Measurements from ENCODE around the gene PPP2R2B. TPM values are rescaled to one million over a fixed set of nuclear protein-coding genes. Genes with fewer than 3 reads are reported as not detected.
A peak's percentile ranks its signal among the peaks of the same experiment; 100 is the strongest.

Gene PPP2R2B
- total RNA-seq, 1 experiment from 2014 or later: not detected

DNA sequence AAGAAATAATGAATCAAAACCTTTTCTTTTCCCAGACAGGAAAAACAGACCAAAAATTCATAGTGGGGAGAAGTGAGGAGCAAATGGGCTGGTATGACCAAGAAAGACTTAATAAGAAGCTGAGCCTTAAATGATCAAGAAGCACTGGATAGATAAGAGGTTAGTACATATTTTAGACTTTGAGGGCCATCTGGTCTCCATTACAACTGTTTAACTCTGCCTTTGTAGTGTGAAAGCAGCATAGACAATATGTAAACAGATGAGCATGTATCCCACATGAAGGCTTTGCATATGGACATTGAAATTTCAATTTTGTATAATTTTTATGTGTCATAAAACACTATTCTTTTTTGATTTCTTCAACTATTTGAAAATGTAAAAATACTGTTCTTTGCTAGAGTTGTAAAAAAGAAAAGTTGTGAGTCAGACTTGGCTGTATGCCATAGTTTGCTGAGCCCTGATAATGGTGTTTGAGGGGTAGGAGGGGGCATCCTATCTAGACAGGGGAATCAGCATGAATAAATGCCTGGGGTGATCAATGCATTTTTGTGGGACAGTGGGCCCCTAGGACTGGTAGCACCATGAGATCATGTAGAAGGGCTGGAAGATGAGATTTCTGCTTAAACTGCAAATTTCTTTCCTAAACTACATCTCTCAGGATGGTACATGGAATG lies 270.8 kb downstream of the PPP2R2B start:
- ATAC-seq (no peak), DNase-seq (peak; percentile 22)
- Histone ChIP-seq H3K4me3 (ENCODE audit: low read length) (no peak overlapping the region), H3K9ac (ENCODE audit: low read length) (no peak overlapping the region), H2AFZ (ENCODE audit: low read length) (no peak overlapping the region), H3K4me1 (ENCODE audit: insufficient read depth, low read length) (no peaks in the 10 kb centered on the region), H3K27me3 (ENCODE audit: low read length) (peaks cover 60% of the 10 kb centered on the region), H3K9me2 (replicated peaks; ENCODE audit: low read length) (no peaks in the 10 kb centered on the region), H3K27ac (ENCODE audit: low read length) (no peak overlapping the region), H3K9me3 (ENCODE audit: low read length) (no peaks in the 10 kb centered on the region), H3K4me2 (ENCODE audit: low read length) (no peak overlapping the region), H3K36me3 (ENCODE audit: low read depth, low read length) (no peaks in the 10 kb centered on the region), H4K20me1 (ENCODE audit: low read length) (no peaks in the 10 kb centered on the region), H3K79me2 (ENCODE audit: low read length) (no peaks in the 10 kb centered on the region), H3F3A (ENCODE audit: low read length, unreplicated experiment) (no peaks in the 10 kb centered on the region)
- POLR2A ChIA-PET (ENCODE audit: unreplicated experiment): no interaction called here
- CTCF ChIA-PET: no interaction called here
- BruUV-seq (replicated peaks): no TSS peak
- no peak for TF ChIP-seq EZH2phosphoT487 (IDR thresholded peaks at IDR 0.05; ENCODE audit: borderline replicate concordance, low read length)
- TF ChIP-seq EZH2 (IDR thresholded peaks at IDR 0.05; ENCODE audit: low read length, unreplicated experiment): no peak
- TF ChIP-seq, protein P1, sequence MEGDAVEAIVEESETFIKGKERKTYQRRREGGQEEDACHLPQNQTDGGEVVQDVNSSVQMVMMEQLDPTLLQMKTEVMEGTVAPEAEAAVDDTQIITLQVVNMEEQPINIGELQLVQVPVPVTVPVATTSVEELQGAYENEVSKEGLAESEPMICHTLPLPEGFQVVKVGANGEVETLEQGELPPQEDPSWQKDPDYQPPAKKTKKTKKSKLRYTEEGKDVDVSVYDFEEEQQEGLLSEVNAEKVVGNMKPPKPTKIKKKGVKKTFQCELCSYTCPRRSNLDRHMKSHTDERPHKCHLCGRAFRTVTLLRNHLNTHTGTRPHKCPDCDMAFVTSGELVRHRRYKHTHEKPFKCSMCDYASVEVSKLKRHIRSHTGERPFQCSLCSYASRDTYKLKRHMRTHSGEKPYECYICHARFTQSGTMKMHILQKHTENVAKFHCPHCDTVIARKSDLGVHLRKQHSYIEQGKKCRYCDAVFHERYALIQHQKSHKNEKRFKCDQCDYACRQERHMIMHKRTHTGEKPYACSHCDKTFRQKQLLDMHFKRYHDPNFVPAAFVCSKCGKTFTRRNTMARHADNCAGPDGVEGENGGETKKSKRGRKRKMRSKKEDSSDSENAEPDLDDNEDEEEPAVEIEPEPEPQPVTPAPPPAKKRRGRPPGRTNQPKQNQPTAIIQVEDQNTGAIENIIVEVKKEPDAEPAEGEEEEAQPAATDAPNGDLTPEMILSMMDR (conservative IDR thresholded peaks at IDR 0.05; ENCODE audit: low read depth, low read length): no peak
- intact Hi-C loops (cut with micrococcal nuclease): no loop called here

DNA sequence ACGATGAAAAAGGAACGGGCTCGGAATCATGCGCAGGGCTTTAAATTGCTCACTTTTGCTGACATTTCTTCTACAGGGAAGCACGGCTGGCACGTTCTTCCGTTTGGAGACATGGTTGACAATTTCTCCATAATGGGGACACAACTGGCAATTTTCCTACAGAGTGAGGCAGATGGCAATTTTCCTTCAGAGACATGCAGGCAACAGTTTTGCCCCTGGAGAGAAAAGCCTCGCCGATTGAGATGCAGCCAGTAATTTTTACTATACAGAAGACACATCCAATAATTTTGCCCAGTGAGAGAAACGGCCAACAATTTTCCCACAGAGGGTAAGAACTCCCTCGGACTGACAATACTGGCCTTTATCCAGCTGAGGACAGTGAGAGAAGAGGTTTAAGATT lies 271.7 kb downstream of the PPP2R2B start:
- no peak overlapping the region for H3K9ac ChIP-seq (ENCODE audit: low read length)
- H3K9me2 ChIP-seq (replicated peaks; ENCODE audit: low read length): no peaks in the 10 kb centered on the region
- H3K36me3 ChIP-seq (ENCODE audit: low read depth, low read length): no peaks in the 10 kb centered on the region
- H2AFZ ChIP-seq (ENCODE audit: low read length): no peak overlapping the region
- no peak overlapping the region for H3K4me2 ChIP-seq (ENCODE audit: low read length)
- no peaks in the 10 kb centered on the region for H3K9me3 ChIP-seq (ENCODE audit: low read length)
- DNase-seq (no peak), ATAC-seq (no peak)
- POLR2A ChIA-PET (ENCODE audit: unreplicated experiment): no interaction called here
- CTCF ChIA-PET: no interaction called here
- no TSS peak for BruUV-seq (replicated peaks)
- TF ChIP-seq, protein P1 (conservative IDR thresholded peaks at IDR 0.05; ENCODE audit: low read depth, low read length): no peak
- TF ChIP-seq EZH2 (IDR thresholded peaks at IDR 0.05; ENCODE audit: low read length, unreplicated experiment) (no peak), EZH2phosphoT487 (IDR thresholded peaks at IDR 0.05; ENCODE audit: borderline replicate concordance, low read length) (no peak)
- H3F3A ChIP-seq (ENCODE audit: low read length, unreplicated experiment): no peaks in the 10 kb centered on the region
- H3K27ac ChIP-seq (ENCODE audit: low read length): no peak overlapping the region
- no peaks in the 10 kb centered on the region for H3K4me1 ChIP-seq (ENCODE audit: insufficient read depth, low read length)
- H3K27me3 ChIP-seq (ENCODE audit: low read length): peaks cover 69% of the 10 kb centered on the region
- intact Hi-C loops (cut with micrococcal nuclease): no loop called here
- H3K4me3 ChIP-seq (ENCODE audit: low read length): no peak overlapping the region
- H4K20me1 ChIP-seq (ENCODE audit: low read length): no peaks in the 10 kb centered on the region
- H3K79me2 ChIP-seq (ENCODE audit: low read length): no peaks in the 10 kb centered on the region

DNA sequence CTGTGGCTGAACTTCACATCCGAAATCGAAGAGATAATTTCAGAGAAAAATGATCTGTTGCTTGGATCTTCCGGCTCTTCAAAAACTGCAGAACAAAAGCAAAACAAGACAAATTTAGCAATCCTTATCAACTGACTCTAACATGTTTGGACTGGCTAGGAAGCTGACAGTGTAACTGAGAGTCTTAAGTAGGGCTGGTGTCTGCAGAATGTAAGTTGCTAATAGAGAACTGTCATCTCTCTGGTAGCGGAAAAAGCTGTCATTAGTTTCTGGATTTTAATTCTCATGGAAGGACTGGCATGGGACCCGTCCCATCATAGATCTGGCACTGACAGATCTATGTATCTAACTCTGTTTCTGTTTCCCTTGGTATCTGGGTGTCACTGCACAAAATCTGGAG lies 278.2 kb downstream of the PPP2R2B start:
- POLR2A ChIA-PET (ENCODE audit: unreplicated experiment): no interaction called here
- DNase-seq (no peak), ATAC-seq (no peak)
- no peak overlapping the region for H3K27ac ChIP-seq (ENCODE audit: low read length)
- no peak overlapping the region for H2AFZ ChIP-seq (ENCODE audit: low read length)
- no peaks in the 10 kb centered on the region for H3K4me1 ChIP-seq (ENCODE audit: insufficient read depth, low read length)
- H3F3A ChIP-seq (ENCODE audit: low read length, unreplicated experiment): no peaks in the 10 kb centered on the region
- H3K4me3 ChIP-seq (ENCODE audit: low read length): no peak overlapping the region
- peaks cover 97% of the 10 kb centered on the region for H3K27me3 ChIP-seq (ENCODE audit: low read length)
- no peaks in the 10 kb centered on the region for H3K36me3 ChIP-seq (ENCODE audit: low read depth, low read length)
- TF ChIP-seq EZH2phosphoT487 (IDR thresholded peaks at IDR 0.05; ENCODE audit: borderline replicate concordance, low read length): no peak
- TF ChIP-seq EZH2 (IDR thresholded peaks at IDR 0.05; ENCODE audit: low read length, unreplicated experiment): no peak
- TF ChIP-seq, protein P1 (conservative IDR thresholded peaks at IDR 0.05; ENCODE audit: low read depth, low read length): no peak
- intact Hi-C loops (cut with micrococcal nuclease): no loop called here
- no peak overlapping the region for H3K9ac ChIP-seq (ENCODE audit: low read length)
- no peaks in the 10 kb centered on the region for H3K79me2 ChIP-seq (ENCODE audit: low read length)
- H3K9me2 ChIP-seq (replicated peaks; ENCODE audit: low read length): no peaks in the 10 kb centered on the region
- H3K4me2 ChIP-seq (ENCODE audit: low read length): no peak overlapping the region
- CTCF ChIA-PET: no interaction called here
- no peaks in the 10 kb centered on the region for H4K20me1 ChIP-seq (ENCODE audit: low read length)
- no TSS peak for BruUV-seq (replicated peaks)
- no peaks in the 10 kb centered on the region for H3K9me3 ChIP-seq (ENCODE audit: low read length)

All from PC-3 (cell line).